Endodermal cell (in vitro differentiated cells): ENCODE results near the gene CASQ2. TPM values are rescaled to one million over a fixed set of nuclear protein-coding genes. Genes with fewer than 3 reads are reported as not detected.

ENCODE experiments used
- DNase-seq: peaks from one replicate; pipeline ENCODE4 v3.0.0-alpha.2; 2017
- H3K27ac ChIP-seq: 2 replicates; pipeline ENCODE4 v1.5.1; 2013; ENCODE audit warnings: mild to moderate bottlenecking, low read depth, low read length, moderate library complexity
- H3K27me3 ChIP-seq: 2 replicates; pipeline ENCODE4 v1.6.1; 2013; ENCODE audit warnings: mild to moderate bottlenecking, low read length, moderate library complexity; ENCODE audit not compliant: insufficient read depth, control insufficient read depth, poor library complexity, severe bottlenecking
- H3K36me3 ChIP-seq: 2 replicates; pipeline ENCODE4 v1.7.0; 2013; ENCODE audit warnings: mild to moderate bottlenecking, low read length, moderate library complexity; ENCODE audit not compliant: control insufficient read depth, insufficient read depth
- H3K4me1 ChIP-seq: one replicate; pipeline ENCODE4 v1.7.0; 2013; ENCODE audit warnings: low read length; ENCODE audit not compliant: control insufficient read depth, insufficient read depth
- H3K4me3 ChIP-seq: 2 replicates; pipeline ENCODE4 v1.5.1; 2013; ENCODE audit warnings: mild to moderate bottlenecking, low read length, moderate library complexity
- H3K9ac ChIP-seq: 2 replicates; pipeline ENCODE4 v1.6.1; 2013; ENCODE audit warnings: mild to moderate bottlenecking, low read length, moderate library complexity; ENCODE audit not compliant: poor library complexity, severe bottlenecking; ENCODE audit errors: extremely low read depth
- H3K9me3 ChIP-seq: 2 replicates; pipeline ENCODE4 v1.6.1; 2013; ENCODE audit warnings: mild to moderate bottlenecking, low read length, moderate library complexity; ENCODE audit not compliant: control insufficient read depth
- H3K27ac Mint-ChIP-seq: 2 replicates; pipeline ENCODE4 v1.8.0; 2020; ENCODE audit warnings: mixed read lengths
- H3K27me3 Mint-ChIP-seq: 2 replicates; pipeline ENCODE4 v1.8.0; 2021; ENCODE audit warnings: mild to moderate bottlenecking, mixed read lengths; ENCODE audit not compliant: insufficient read depth
- H3K36me3 Mint-ChIP-seq: 2 replicates; pipeline ENCODE4 v1.8.0; 2020; ENCODE audit warnings: low read depth, mixed read lengths
- H3K4me1 Mint-ChIP-seq: 2 replicates; pipeline ENCODE4 v1.8.0; 2020; ENCODE audit warnings: mixed read lengths
- H3K4me3 Mint-ChIP-seq: 2 replicates; pipeline ENCODE4 v1.8.0; 2020; ENCODE audit warnings: mild to moderate bottlenecking, moderate library complexity, mixed read lengths
- H3K9me3 Mint-ChIP-seq: 2 replicates; pipeline ENCODE4 v1.8.0; 2020; ENCODE audit warnings: mild to moderate bottlenecking, mixed read lengths
- WGBS, 2 experiments: methylation state at CpG; one replicate each; pipeline versions ENCODE4 v1.1.5 to v1.1.7; 2013; ENCODE audit warnings: missing lambda C conversion rate in 2 of 2, mixed read lengths in 1 of 2; ENCODE audit not compliant: insufficient coverage in 1 of 2, insufficient read length in 1 of 2; 5-methylcytosine and 5-hydroxymethylcytosine counted together
- total RNA-seq, 2 donors: library from RNA; stranded (reverse); fragmentation: NEBNext Ultra II Directional in 1 of 2; extraction: Animal tissue kit (Norgen Biotek cat#: 25700) in 1 of 2; gene quantifications; 2 replicates in 1 of 2; 3 replicates in 1 of 2; pipeline ENCODE4 v1.2.1, GENCODE V29; 2021
- TF ChIP-seq, protein P1 (sequence below): fragments of 200-600 bp; sonication (generic); conservative IDR thresholded peaks from 2 replicates; pipeline ENCODE4 v1.5.0; 2021; ENCODE audit warnings: antibody characterized with exemption, mild to moderate bottlenecking

CASQ2 gene
- total RNA-seq, 2 donors from 2014 or later, result not detected

DNA sequence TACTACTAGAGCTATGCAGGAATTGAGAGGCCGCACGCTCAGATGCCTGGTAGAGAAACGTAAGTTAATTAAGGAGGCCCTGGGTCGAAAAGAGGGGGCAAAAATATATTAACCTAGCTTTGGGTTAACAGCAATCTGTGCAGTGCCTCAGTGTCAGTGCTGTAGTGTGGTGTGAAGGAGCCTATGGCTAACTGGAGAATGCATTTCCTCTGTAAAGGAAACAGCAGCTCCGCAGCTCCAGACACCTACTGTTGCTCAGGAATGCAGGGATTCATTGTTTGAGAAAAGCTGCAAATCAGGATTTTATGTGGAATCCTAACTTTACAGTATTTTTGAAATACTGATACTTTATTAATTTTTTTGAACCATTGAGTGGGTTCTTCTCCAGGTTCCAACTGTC lies 108.4 kb downstream of the CASQ2 start:
- 86 to 88% methylated on average over 5 of the region's 5 CpGs for WGBS, 2 experiments
- Mint-ChIP-seq H3K36me3 (peaks cover 94% of the 10 kb centered on the region), H3K9me3 (no peaks in the 10 kb centered on the region), H3K27me3 (no peaks in the 10 kb centered on the region), H3K4me1 (peaks cover 49% of the 10 kb centered on the region), H3K4me3 (no peak overlapping the region), H3K27ac (peak overlapping the region; percentile 89)
- H3K9me3 ChIP-seq, result no peaks in the 10 kb centered on the region
- TF ChIP-seq, protein P1, sequence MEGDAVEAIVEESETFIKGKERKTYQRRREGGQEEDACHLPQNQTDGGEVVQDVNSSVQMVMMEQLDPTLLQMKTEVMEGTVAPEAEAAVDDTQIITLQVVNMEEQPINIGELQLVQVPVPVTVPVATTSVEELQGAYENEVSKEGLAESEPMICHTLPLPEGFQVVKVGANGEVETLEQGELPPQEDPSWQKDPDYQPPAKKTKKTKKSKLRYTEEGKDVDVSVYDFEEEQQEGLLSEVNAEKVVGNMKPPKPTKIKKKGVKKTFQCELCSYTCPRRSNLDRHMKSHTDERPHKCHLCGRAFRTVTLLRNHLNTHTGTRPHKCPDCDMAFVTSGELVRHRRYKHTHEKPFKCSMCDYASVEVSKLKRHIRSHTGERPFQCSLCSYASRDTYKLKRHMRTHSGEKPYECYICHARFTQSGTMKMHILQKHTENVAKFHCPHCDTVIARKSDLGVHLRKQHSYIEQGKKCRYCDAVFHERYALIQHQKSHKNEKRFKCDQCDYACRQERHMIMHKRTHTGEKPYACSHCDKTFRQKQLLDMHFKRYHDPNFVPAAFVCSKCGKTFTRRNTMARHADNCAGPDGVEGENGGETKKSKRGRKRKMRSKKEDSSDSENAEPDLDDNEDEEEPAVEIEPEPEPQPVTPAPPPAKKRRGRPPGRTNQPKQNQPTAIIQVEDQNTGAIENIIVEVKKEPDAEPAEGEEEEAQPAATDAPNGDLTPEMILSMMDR, result no peak
- H3K9ac ChIP-seq, result no peak overlapping the region
- peaks cover 98% of the 10 kb centered on the region for H3K36me3 ChIP-seq
- H3K4me3 ChIP-seq, result no peak overlapping the region
- no peak for DNase-seq
- no peak overlapping the region for H3K27ac ChIP-seq
- no peaks in the 10 kb centered on the region for H3K27me3 ChIP-seq
- H3K4me1 ChIP-seq, result peaks cover 16% of the 10 kb centered on the region

DNA sequence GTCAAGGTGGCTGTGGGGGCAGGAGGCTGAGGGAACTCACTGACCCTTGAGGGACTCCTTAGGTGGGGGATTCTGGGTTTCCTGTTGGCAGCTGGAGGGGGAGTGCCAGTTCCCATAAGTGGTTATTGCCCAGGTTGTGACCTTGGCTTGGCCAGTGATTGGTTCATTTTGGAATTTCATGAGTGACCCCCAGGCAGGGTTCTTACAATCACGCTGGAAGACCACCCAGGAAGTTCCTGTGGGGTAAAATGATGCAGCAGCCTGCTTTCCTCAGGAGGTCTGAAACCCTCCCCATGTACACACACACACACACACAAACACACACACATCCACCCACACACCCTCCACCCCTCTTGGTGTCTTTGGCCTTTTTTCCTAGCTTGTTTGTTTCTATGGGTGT lies 109.9 kb downstream of the CASQ2 start:
- TF ChIP-seq, protein P1, result no peak
- H3K27ac ChIP-seq, result no peak overlapping the region
- H3K4me3 ChIP-seq, result no peak overlapping the region
- DNase-seq, result peak; percentile 43
- peaks cover 97% of the 10 kb centered on the region for H3K36me3 ChIP-seq
- Mint-ChIP-seq H3K4me1 (peaks cover 62% of the 10 kb centered on the region), H3K27me3 (no peaks in the 10 kb centered on the region), H3K36me3 (peaks cover 92% of the 10 kb centered on the region), H3K4me3 (no peak overlapping the region), H3K9me3 (no peaks in the 10 kb centered on the region), H3K27ac (peak overlapping the region; percentile 89)
- no peaks in the 10 kb centered on the region for H3K27me3 ChIP-seq
- WGBS, 2 experiments, result 80% methylated on average over 1 of the region's 1 CpG; no CpG with 5 or more reads in 1 of the 2 experiments
- H3K4me1 ChIP-seq, result peaks cover 20% of the 10 kb centered on the region
- H3K9me3 ChIP-seq, result no peaks in the 10 kb centered on the region
- H3K9ac ChIP-seq, result no peak overlapping the region

DNA sequence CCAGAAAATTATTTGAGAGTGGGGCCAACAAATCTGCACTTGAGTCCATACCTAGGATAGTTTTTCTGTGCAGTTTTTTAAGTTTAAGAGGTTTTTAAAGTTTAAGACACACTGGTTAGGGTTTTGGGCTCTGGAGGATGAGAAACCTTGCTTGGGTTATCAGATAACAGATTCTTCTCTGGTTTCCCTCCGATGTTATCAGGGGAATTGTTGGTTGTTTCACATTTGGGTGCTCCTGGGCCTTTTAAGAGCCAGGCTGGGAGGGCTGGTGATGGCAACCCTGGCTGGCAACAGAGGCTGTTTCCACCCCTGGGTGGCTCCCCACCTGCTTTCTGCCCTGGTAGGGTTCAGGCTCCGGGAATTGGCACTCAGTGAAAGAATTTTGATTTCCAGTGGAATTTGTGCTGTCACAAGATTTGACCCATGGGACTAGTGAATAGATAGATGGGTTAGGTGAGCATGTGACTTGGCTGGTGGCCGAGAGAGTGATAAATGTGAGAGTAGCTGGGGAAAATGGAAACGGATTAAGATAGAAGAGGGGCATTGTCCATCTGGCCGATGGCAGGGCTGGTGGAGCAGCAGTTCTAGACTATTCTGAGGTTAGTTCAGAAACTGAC lies 111.9 kb downstream of the CASQ2 start:
- Histone ChIP-seq H3K9ac (no peak overlapping the region), H3K27me3 (no peaks in the 10 kb centered on the region), H3K9me3 (no peaks in the 10 kb centered on the region), H3K4me3 (no peak overlapping the region), H3K36me3 (peaks cover 98% of the 10 kb centered on the region), H3K4me1 (peaks cover 20% of the 10 kb centered on the region), H3K27ac (no peak overlapping the region)
- DNase-seq, result peak; percentile 38
- Mint-ChIP-seq H3K4me1 (peaks cover 76% of the 10 kb centered on the region), H3K27ac (peak overlapping the region; percentile 42), H3K36me3 (peaks cover 94% of the 10 kb centered on the region), H3K27me3 (no peaks in the 10 kb centered on the region), H3K4me3 (no peak overlapping the region), H3K9me3 (no peaks in the 10 kb centered on the region)
- WGBS, 2 experiments, result 91 to 92% methylated on average over 4 to 5 of the region's 5 CpGs
- TF ChIP-seq, protein P1, result no peak
